Stimulated activated naive CD8-positive, alpha-beta T cell treated with anti-CD3 and anti-CD28 coated beads, Interleukin-15, Interleukin-2, amounts not matched to agents 100 U/mL and 50 U/mL, for 24 hours (primary cell): ENCODE data around the gene IFI35.
"Not testable (repeated sequence)": the region's sequence is repeated elsewhere in the genome, so short reads cannot be mapped to it uniquely, and the experiment has no call there.

Experiments used
- ATAC-seq: fragments of 150-1000 bp; cut with Tn5 transposase; one replicate; pipeline ENCODE4 v1.10.0; 2021
- DNase-seq: peaks from one replicate; pipeline ENCODE4 v3.0.0; 2021

The IFI35 gene

DNA sequence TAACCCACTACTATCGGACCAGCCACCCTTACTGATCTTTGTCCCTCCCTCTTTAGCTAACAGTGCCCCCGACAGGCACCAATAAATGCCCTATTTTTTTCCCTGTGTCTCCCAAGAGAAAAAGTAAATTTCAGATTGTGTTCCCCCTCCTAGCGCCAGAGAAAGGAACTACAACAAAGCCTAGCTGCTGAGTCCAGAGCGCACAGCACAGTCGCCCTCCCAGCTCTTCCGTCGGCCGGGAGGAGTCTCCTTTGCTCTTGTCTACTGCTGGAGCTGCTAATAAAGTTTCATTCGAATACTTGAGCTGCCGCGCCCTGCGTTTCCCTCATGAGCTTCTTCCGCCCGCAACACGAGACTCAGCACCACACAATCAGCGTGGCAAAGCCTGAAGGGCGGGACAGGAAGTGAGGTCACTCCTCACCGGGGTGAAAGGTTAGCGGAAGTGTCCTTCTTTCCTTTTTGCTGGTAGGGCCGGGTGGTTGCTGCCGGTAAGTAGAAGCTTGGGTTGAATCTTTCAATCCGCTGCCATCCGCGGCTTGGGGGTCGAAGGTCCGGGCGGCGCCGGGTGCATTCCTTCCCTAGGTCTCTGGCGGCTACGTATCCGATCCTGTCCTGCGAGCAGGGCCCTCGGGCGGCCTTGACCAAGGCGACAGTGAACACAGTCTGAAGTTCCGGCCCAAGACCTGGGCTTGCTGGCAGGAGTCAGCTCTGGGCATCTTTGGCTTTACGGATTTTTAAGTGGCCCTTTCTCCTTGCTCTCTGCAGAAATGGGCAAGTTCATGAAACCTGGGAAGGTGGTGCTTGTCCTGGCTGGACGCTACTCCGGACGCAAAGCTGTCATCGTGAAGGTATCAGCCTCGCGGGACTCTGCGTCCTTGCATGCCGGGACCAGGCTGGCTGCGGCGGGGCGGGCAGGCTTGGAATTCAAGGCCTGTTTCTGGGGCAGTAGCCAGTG lies 8.3 kb upstream of the IFI35 start, which contains the start of gene RPL27:
RPL27 (plus strand) TSS at position 436 of the 955 bp plus-strand sequence; CDS start at position 768, 332 bp downstream.
- ATAC-seq: peak; percentile 98
- peak; percentile 97 for DNase-seq

DNA sequence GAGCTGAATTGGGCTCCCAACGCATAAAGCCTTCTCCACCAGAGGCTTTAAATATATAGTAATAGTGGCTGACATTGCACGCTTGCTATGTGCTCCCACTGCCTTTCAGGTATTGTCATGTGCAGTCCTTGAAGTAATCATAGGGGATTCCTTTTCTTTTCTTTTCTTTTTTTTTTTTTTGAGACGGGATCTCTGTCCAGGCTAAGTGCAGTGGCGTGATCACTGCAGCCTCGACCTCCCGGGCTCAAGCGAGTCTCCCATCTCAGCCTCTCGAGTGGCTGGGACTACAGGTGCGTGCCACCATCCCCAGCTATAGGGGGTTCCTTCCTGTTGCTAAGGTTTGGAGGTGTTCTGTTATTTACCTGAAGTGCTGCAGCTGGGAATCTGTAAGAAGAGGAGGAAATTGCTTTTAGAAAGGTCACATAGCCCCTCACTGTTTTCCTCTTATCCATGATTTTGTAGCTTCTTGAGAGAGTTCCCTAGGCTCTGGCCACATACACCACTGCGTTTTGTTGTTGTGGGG lies 7.5 kb upstream of the IFI35 start:
- ATAC-seq (no peak), DNase-seq (no peak)

DNA sequence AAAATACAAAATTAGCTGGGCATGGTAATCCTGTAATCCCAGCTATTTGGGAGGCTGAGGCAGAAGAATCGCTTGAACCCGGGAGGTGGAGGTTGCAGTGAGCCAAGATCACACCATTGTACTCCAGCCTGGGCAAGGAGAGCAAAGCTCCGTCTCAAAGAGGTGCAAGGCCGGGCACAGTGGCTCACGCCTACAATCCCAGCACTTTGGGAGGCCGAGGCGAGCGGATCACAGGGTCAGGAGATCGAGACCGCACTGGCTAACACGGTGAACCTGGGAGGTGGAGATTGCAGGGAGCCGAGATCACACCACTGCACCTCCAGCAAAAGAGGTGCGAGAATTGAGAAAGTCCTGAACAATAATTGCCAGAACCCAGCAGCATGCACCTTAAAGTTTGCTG lies 5.7 kb upstream of the IFI35 start:
- not testable (repeated sequence) for DNase-seq, ATAC-seq

DNA sequence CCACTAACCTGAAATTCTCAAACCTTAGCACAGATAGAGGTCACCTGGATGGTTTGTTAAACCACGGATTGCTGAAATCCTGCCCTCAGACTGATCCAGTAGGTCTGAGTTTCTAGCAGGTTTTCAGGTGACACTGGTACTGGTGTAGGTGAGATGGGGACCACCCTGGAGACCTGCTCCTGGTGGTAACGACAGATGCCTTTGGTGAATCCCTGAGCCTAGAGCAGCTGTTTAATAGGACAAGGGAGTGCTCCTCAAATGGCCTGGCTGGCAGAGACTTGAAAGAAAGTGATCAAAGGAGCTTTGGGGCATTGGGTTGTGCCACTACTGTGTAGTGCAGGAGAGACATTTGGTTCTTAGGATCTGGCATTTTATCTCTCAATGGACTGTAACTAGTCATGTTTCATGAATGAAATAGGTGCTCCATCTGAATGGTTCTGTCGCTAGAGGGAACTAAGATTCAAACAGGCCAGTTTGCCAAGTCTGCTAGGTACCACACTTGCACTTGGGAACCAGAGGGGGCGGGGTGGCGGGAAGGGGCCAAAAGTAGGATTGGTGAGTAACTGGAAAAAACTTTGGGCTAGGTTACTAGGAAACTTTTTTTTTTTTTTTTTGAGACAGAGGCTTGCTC lies 2.9 kb upstream of the IFI35 start:
- ATAC-seq (no peak), DNase-seq (no peak)

DNA sequence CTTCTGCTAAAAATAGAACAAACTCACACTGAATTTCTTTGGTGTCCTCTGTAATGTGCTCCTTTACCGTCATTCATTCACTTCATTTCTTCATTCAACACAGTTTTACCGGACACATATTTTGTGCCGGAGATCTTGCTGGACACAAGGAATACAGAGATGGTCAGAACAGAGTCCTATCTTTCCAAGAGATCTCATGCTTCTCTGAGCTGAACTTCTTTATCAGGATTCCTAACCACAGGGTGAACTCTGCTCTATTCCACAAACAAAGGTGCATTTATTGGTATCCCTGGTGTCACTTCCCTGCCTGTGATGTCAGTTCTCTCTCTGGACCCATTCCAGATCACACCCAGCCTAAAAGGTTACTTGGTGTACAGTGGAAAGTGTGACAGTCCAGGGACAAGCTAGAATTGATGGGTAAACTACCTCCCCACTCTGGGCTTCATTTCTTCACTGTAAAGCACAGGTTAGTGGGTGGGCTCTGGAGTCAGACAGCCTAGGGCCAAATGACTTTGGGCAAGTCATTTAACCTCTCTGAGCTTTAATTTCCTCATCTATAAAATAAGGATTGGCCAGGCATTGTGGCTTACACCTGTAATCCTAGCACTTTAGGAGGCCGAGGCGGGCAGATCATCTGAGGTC lies 4.2 kb downstream of the IFI35 start:
- no peak for DNase-seq

DNA sequence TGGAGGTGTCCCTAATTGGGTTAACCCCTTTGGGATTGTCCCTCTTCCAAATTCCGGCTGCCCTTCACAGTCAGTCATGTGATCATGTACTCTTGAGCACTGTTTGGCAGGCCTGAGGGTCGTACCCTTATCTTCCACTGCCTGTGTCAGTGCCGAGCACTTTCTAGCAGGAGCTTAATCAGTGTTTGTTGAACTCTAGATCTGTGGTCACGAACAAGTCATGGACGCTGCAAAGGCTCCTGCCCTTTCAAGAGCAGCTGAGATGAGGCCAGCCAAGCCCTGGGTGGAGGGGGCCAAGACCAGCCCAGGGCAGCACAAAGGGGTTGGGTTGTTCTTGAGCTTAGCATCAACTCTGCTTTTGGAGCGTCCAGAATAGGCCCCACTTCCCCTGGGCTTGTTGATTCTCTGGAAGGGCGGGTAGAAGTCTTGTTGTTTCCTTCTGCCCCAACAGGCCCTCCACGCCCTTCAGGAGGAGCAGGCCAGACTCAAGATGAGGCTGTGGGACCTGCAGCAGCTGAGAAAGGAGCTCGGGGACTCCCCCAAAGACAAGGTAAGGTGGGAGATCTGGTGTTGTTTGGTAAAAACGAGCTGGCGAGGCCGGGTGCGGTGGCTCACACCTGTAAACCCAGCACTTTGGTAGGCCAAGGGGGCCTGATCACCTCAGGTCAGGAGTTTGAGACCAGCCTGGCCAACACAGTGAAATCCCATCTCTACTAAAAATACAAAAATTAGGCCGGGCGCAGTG lies 5.3 kb downstream of the IFI35 start:
- ATAC-seq (no peak), DNase-seq (no peak)

More for the DNA sequence above, 4.2 kb downstream of the IFI35 start:
- no peak for ATAC-seq

DNA sequence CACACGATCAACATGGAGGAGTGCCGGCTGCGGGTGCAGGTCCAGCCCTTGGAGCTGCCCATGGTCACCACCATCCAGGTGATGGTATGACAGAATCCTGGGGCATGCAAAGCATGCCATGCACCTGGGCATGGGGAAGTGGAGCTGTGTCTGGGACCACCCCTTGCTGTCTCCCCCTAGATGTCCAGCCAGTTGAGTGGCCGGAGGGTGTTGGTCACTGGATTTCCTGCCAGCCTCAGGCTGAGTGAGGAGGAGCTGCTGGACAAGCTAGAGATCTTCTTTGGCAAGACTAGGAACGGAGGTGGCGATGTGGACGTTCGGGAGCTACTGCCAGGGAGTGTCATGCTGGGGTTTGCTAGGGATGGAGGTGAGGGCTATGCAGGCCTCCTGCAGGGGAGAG lies 6.7 kb downstream of the IFI35 start:
- no peak for ATAC-seq
- no peak for DNase-seq

DNA sequence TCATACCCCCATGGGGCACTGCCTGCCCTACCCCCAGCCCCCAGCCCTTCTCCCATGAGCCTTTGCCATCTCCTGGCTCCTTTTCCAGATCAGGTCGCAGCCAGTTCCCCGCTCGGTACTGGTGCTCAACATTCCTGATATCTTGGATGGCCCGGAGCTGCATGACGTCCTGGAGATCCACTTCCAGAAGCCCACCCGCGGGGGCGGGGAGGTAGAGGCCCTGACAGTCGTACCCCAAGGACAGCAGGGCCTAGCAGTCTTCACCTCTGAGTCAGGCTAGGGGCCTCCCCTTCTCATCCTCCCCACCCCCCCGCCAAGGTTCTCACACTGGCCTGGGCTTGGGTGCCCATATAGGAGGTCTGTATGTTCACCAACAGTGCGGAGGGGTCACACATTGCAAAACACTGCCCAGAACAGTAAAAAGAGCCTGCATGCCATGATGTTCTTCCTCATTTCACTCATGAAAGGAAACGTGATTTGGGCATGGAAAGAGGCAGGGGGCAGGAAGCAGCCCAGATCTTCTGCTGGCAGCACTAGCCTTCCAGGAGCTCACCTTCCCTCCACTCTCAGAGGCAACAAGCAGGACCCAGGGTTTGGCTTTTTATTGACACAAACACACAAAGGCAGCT lies 7.5 kb downstream of the IFI35 start:
- no peak for ATAC-seq
- no peak for DNase-seq

DNA sequence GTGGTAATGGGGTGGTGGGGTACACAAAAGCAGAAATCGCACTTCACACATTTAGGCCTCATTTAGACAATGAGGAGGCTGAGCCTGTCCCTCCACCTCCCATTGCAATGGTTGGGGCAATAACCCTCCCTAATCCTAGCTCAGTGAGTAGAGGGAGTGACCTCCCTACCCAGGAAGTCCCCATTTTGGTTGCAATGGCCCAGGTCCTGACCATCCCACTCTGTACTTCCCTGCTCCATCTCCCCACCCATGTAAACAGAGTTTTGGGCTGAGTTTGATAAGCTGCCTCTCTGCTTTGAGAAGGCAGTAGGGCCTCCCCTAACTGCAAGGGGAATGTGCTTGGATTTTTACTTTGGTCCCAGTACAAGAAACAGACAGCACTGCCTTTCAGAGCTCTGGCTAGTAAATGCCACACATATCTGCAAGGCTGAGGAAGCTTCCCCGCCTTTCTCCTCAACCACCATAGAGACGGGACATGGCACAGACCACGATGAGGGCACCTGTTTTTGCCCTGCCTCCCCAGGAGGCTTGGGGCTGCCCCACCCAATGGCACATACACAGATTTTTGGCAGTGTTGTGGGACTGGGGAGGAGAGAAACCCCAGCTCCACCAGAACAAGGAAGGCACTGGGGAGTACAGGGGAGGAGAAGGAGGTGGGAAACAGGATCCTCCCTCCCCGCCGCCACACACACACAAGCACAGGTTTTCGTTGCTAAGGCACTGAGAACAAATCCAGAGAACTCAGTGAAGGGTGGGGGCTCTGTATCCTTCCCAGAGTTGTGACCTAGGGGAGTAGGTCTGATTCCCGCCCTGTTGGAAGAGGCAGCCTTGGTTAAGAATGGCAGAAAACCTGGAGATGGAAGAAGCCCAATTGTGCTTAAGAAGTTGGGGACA lies 8.3 kb downstream of the IFI35 start:
- ATAC-seq (no peak), DNase-seq (no peak)

DNA sequence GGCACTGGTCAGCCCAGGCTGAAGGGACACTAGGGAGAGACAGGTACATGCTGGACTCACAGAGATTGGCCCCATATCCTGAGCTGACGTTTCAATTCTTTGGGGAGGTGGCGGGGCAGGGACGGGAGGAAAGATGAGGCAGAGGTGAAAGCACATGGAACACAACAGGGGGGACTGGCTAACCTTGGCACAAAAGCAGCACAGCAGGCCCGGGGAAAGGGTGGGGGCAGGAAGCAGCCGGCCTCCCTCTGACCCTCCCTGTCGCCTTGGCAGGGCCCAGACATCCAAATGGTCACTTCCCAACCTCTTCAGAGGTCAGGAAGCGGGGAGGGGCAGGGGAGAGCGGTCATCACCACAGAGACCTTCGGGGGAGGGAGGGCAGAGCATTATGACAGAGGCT lies 9.0 kb downstream of the IFI35 start:
- DNase-seq (no peak), ATAC-seq (no peak)

DNA sequence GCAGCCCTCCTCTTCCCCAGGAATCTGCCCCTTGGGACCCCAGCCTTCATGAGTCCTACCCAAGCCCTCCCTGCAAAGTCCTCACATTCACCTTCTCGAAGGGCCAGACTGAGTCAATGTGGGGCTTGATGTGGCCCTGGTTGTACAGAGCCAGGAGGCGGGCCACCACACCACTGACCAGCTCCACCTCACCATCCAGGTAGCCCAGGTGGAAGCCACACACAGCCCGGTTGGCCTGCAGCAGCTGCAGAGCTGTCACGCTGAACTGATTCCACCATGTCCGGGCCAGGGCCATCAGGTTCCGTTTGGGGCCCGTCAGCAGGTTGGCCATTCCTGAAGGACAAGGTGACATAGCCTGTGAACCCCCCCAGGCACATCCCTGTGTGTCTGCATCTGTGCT lies 9.6 kb downstream of the IFI35 start:
- no peak for DNase-seq
- no peak for ATAC-seq

DNA sequence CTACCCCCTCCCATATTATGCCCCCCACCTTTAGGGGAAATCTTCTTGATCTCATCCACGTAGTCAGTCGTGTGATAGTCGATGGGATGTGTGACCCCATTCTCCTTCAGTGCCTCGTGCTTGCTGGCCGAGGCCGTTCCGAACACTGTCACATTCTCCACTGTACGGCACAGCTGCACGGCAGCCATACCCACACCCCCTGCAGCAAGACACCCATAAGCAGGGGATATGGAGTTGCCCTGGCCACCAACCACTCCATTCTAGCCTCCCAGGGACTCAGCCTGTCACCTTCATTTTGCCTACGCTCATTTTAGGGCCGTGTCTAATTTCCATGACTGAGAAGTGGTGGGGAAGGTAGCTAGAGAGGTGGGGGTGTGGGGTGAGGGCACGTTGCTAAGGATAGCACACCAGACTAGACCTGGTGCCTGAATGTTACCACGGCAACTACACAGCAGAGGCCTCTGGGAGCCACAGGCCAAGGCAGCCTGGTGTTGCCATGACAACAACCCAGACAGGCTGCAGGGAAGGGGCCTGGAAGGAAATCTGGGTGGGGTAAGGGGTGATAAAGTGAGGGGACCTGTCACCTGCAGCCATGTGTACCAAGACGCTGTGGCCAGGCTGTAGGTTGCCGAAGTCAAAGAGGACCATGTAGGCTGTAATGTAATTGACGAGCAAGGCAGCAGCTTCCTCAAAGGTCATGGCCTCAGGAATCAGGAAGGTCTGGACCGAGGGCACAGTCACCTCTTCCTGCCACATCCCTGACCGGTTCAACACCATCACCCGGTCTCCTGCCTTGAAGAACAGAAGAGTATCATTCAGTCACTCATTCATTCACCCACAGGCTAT lies 11.6 kb downstream of the IFI35 start:
- no peak for DNase-seq
- peak; percentile 19 for ATAC-seq

DNA sequence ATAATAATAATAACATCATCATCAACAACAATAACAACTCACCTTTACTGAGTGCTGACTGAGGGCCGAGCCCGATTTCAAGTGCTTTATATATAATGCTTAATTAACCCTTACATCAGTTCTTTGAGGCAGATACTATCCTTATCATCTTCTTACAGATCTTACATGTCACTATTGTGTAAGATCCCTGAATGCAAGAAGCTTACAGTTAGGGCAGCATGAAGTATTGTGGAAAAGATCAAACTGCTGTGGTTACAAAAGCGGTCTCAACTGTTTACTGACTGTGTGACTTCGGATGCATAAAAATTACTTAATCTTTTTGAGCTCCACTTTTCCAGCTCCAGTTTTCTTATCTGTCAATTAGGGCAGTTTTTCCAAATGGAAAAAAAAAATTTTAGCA lies 12.3 kb downstream of the IFI35 start:
- no peak for ATAC-seq
- DNase-seq: no peak

DNA sequence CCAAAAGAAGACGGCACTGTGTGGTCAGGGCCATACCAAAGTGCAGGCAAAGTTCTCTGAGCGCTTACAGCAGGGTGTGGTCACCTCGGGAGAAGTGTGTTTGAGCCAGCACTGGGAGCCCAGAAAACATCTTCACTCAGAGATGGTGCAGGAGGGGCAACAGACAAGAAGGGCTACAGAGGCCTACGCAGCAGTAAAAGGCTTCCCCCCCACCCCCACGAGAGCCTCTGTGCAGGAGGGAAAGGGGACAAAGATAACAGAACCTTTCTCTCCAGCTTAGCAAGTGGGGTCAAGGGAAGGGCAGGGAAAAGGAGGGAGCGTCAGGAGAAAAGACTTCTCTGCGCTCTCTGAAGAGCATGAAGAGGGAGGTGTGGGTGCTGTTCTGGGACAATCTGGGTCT lies 12.8 kb downstream of the IFI35 start:
- ATAC-seq (no peak), DNase-seq (no peak)

DNA sequence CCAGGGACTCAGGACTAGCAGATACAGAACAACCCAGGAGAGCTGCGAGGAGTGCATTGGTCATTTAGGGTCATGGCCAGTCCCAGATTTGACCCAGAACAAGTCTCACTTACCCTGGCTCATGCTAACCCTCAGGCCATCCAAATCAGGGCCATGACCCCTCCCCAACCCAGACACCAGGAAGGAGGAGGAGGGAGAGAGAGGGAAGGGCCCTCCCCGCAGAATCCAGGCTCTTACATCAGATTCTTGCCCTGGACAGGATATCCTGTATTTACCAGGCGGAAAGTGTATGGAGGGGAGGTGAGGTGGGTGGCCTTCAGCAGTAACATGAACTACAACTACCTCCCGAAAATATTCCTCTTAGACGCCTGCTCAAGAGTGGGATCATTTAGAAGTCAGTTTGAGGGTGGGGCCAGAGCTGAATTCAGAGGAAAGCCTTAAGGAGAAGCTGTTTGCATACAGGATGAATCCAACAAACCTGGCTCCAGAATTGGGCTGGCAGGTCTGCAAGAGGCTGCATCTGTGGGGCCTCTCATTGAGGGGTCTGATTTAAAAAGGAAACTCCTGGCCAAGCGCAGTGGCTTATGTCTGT lies 13.5 kb downstream of the IFI35 start:
- ATAC-seq (no peak), DNase-seq (no peak)

DNA sequence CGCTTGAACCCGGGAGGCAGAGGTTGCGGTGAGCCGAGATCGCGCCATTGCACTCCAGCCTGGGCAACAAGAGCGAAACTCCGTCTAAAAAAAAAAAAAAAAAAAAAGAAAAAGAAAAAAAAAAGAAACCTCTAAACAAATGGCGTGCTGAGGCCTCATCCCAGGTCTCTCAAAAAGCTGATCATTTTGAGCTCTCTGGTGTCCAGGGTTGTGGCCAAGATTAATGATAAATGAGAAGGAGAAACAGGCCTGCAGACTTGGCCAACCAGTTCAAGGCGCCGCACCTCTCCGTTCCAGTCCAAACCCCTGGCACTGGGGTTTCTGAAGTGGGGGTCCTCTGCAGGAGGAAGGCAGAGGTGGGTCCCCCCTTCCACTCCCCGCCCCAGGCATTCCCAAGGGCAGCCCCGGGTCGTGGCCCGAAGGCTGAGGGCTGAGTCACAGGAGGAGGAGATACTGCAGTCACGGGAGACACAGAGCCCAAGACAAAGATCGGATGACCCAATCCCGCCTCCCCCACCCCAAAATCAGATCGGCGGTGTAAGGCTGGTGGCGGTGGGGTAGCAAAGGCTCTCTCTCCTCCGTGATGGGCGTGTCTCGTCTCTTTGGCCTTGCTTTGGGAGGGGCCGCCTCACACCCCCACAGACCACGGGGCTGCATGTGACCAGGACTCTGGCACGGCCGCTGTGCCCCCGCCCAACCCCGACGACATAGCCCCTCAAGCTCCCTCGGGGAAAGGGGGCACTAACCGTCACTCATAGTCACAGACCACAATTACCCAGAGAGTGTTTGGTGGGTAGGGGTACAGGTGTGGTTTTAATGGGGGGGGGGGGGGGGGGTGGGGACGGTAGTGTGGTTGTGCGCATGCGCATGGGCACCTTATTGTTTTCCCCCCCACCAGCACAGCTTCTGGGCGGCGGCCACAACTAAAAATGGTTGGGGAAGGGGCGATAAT lies 14.5 kb downstream of the IFI35 start:
- DNase-seq: no peak
- ATAC-seq: no peak

DNA sequence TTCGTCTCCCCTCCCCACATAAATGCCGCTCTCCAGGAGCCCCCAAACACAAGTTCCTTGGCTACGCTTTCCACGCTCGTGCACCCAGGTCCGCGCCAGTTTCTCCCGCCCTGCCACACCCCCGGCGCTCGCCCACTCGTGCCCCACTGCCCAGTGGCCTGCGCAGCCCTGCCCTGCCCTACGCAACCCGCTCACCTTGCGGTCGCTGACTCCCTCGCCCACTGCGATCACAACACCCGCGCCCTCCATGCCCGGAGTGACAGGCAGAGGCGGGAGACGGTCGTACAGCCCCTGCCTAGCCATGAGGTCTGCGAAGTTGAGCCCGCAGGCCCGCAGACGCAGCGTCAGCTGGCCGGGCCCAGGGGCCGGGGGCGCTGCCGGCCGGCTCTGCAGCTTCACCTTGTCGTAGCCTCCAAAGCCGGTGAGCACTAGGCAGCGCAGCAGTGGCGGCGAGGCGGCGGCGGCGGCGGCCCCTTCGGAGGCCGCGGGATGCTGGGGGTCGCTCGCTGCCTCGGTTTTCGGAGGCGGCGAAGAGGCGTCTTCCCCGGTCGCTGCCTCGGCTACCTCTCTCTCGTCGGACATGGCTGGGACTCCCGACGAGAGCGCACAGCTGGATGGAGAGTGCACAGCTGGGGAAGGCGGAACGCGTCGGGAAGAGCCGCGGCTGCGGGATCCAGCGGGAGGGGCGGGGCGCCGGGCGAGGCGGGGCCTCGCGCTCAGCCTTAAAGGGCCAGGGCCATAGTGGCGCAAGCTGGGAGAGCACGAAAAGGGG lies 15.3 kb downstream of the IFI35 start, which contains the start of gene VAT1:
VAT1 (minus strand) TSS at position 645 of the 772 bp plus-strand sequence; CDS start at position 582, 63 bp downstream.
- ATAC-seq: peak; percentile 62
- DNase-seq: peak; percentile 78
